GM21390 (cell line): ENCODE measurements around the gene GABRR3.
A peak's percentile ranks its signal among the peaks of the same experiment; 100 is the strongest.
"Not testable (repeated sequence)": the region's sequence is repeated elsewhere in the genome, so short reads cannot be mapped to it uniquely, and the experiment has no call there.

Source experiments
- ATAC-seq: cut with Tn5 transposase; IDR thresholded peaks from one replicate; pipeline ENCODE4 v1.9.1; 2021; ENCODE audit not compliant: unreplicated experiment

Gene GABRR3

GRCh38 chr3:98022978-98023820 lies 11.9 kb downstream of the GABRR3 start:
- ATAC-seq: peak; percentile 73

DNA sequence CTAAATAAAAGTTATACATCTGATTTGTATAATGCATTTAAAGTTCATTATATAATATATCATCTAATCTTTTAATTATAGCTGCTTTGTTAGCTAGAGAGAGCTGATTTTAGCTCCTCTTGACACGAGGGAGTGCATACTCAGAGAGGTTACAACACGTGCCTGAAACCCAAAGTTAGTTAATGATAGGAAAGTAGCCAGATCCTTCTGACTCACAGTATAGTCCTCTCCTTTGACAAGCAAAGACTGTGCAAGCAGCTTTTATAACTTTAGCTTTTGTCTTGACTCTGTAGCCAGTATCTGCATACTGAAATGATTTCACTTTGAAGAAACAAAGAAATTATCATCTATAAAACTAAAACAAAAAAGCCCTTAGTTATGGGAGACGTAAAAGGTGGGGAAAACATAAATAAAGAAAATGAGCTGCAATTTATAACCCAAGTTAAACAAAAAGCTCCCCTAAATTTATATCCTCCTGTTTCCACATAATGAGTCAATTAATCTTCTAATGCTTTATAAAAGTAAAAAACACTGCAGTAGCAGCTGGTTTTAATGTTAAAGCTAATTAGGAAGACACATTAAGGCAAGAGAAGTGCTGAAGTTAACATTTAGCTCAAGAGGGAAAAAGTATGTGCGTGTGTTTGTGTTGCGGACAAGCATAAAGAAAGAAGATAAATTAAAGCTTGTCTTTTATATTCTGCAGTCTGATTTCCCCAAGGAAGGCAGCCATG lies 13.1 kb downstream of the GABRR3 start:
- ATAC-seq: peak; percentile 39

DNA sequence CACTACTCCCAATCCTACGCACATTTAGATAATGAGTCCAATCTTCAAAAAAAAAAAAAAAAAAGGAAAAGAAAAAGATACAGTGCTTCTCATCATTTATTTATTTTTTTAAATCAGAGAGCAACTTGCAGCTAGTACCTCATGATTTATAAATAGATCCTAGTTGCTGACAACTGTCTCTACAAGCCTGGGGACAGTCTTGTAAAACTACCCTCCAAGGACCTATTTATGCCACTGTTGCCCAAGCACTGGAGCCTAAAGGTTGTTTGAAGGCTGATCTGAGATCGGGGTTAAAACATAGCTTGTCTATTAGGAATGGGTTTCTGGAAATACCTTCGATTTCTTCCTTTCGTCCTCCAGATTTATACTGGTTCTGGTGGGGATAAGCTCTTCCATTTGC lies 14.7 kb downstream of the GABRR3 start:
- no peak for ATAC-seq

DNA sequence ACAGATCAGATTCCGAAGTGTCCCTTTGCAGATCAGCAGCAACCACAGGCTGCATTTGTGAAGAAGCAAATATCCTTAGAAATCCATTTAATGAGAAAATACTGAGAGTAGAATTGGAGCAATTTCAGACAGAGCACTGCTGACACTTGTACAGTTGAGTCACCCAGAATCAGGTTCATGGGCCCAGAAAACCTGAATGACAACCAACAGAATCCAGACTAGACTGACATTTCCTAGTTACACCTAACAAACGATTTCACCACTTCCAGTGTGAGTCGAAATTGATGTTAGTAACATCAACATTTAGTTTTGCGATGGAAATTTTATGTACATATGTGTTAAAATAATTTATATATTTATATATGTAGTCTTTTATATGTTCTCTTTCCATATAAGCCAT lies 16.8 kb downstream of the GABRR3 start:
- no peak for ATAC-seq

- ATAC-seq: no peak
Observed at GRCh38 chr3:98014268-98014585, 20.9 kb downstream of the GABRR3 start.

DNA sequence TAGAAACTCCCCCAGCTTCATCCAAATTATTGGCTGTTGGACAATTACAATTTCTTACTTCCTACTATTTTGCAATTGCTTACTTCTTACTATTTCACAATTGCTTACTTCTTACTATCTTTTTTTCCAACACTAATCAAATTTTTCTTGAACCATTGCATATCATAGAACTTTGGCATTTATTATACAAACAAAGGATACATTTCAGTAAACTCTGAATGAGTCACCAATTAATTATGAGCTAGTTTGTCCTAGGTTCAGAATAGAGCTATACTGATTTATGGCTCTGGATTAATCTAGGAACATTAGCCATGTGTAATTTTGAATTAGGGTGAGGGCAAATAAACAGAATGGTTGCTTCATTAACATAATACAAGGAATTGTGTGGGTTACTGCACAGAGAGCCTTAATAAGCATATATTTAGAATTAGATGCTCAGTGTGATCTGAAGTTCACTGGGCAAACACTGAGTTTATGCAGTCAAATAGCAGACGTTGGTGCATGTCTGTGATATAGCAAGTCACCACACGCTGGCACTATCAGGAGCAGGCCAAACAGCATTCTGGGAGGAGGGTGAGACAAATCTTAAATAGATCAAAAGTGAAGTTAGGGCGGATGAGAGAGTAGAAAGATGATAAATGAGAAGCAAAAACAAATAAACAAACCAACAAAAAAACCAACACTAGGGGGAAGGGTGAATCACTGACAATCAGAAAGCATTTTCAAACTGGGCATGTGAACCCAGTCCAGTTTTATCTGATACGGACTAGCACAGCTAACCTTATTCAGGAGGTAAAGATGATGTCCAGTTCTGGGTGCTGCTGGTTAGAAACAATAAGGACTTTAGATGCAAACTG lies 21.5 kb downstream of the GABRR3 start:
- no peak for ATAC-seq

GRCh38 chr3:98012979-98013378 lies 22.1 kb downstream of the GABRR3 start:
- ATAC-seq: no peak

- not testable (repeated sequence) for ATAC-seq
Observed at GRCh38 chr3:98010883-98011449, 24.1 kb downstream of the GABRR3 start.

DNA sequence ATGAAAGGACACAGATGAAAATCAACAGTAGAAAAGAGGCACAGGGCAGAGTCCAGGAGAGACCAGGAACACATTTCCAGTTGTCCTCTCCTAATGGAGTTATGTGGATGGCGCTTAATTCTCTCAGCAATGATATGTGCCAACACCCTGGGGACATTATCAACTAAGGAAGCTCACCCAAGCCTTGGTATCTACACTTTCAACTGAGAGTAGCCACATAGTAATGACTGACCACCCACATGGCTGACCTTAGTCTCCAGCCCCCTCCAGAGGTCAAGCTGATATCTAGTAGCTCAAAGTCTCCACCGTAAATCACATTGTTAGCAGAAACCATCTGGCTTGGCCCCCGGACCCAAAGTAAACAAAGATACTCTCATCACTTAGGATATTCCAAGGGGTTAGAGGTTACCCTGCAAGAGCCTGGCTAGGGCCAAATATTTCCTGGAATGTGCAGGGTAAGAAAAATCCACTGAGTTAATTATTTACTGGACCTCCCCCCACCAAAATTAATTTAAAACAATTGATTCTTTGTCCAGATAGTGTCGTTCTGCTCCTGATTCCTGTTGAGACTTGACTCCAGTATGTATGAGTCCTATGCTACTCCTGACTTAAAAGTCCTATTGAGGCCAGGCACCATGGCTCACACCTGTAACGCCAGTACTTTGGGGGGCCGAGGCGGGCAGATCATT lies 24.8 kb downstream of the GABRR3 start:
- ATAC-seq: no peak

DNA sequence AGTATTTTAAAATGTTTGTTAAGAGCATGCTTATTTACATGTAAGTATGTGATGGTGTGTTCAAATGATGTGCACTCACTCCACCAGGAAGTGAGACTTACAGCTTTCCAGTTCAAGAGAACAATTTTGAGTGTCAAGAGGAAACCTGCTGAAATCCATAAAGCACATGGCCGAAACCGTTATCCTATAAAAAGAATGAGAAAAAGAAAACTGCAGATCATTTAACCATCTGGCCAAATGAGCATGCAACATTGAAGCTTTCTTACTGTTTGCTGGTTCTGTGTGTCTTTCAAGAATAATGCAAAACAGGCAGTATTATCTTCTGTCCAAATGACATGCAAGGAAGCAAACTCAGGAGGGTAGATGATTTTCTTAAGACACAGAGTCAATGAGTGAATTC lies 26.3 kb downstream of the GABRR3 start:
- ATAC-seq: peak; percentile 74

DNA sequence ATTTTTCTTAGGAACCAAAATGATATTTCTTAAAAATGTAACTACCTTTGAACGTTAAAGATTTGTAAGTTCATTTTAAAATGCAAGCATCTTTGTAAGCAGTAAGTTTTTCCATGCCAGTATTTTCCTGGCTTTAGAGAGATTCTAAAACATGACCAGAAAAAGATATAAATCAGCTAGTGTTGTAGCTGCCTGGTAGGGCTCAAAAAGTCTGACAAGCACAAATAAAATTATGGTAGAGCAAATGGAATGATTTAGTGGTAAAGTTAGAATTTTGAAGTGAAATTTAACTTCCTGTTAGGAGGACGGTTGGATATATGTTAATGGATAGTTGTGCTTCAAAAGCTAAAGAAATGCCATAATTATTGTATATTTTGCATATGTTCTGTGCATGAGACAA lies 29.7 kb downstream of the GABRR3 start:
- no peak for ATAC-seq

DNA sequence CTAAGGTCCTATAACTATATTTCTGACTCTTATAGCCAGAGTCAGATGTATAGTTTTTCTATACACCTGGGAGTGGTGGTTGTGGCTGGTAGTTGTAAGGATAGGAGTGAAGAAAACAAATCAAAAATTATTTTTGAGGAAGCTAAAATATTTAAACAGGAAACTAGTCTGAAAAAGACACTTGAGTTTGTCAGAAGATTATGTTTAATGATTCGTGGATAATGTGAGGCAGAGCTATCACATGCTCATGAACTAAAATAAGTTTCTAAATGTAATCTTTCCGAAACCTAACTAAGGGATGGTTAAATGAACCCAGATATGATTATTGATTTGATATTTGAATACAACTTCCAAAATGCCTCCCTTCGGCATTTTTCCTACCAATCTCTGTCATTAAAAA lies 30.4 kb downstream of the GABRR3 start:
- ATAC-seq: no peak

DNA sequence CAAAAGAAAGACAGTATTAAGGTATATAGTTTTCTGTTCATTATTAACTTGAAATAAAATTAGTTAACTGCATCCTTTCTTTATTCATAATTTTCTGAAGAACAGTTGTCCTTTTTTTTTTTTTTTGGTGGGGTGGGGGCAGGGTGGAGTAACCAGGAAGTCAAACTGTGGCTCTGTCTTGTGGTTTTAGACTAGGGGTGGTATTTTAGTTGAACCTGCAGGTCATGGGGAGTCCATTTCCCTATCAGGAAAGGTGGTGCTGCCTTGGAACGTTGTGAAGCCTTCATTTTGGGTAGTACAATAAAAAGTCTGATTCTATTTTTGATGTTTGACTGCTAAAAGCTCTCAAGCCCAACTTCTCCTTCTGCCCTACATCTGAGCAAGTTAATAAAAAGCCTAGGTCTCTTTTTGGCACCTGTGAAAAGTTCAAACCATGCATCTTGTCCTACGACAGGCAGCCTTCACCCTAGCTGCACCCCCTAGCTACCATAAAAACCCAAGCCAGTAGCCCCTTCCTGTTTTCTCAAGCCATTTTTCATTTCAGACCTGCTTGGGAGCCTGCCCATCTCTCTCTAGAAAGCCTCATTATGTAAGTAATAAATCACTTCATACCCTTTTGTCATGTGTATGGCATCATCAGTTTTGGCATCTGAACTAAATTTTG lies 31.7 kb downstream of the GABRR3 start:
- peak; percentile 53 for ATAC-seq

DNA sequence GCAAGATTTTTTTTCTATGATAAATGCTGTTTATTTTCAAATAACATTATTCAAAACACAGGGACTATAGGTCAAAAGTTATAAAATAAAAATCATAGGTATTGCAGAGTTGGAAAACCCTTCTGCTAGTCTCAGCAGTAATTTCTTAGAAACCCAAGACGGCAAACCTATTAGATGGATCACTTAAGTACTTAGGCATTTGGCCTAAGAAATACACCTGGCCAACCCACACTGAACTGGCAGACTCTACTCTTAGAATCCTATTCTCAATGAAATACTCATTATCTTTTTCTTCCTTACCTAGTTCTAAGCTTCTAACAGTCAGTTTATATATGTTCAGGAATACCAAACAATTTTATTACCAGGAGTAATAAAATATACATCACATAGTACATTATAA lies 32.4 kb downstream of the GABRR3 start:
- ATAC-seq: no peak

DNA sequence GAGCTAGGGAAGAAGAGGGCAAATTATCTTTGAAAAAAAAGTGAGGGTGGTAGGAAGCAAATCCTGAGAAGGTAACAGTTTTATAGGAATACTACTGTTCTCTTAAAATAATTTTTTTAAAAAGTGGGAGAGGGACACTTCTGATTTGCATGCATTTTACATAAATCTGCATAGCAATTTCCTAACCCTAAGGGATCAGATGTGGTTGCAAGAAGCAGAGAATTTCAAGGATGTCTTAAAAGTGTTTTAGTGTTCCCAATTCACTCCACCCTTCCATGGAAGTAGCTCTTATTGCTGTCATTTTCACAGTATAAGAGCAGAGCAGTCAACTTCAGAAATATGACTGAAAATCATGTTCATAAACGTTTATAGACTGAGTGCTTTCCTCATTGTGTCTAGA lies 35.1 kb downstream of the GABRR3 start:
- no peak for ATAC-seq

- ATAC-seq: no peak
Observed at GRCh38 chr3:97999103-97999502, 36.0 kb downstream of the GABRR3 start.

DNA sequence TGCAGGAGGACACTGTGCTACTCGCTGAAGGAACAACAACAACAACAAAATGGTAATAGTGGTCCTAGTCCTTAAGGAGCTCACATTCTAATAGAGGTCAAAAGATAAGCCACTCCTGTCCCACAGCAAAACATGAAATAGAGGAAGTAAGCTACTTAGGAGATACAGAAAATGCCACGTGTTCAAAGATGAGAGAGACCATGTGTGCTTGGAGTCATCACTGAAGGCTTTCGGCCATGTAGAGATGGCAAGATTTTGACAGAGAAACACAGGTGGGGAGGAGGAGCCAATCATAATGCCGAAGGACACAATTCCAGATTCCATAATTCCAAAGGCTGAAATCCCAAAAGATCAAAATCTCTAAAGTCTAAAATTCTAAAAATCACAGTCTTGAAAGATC lies 38.1 kb downstream of the GABRR3 start:
- ATAC-seq: no peak

- no peak for ATAC-seq
Observed at GRCh38 chr3:97994328-97994945, 40.7 kb downstream of the GABRR3 start.

GRCh38 chr3:97993526-97993925 lies 41.6 kb downstream of the GABRR3 start:
- ATAC-seq: no peak
